Astrocyte (in vitro differentiated cells and primary cell): Measurements from ENCODE around the gene SVOPL. TPM values are rescaled to one million over a fixed set of nuclear protein-coding genes. Genes with fewer than 3 reads are reported as not detected.

Source experiments
- DNase-seq: peaks from one replicate; pipeline ENCODE4 v3.0.0-alpha.2; 2010; ENCODE audit warnings: low read depth
- FAIRE-seq: peaks from 2 replicates; lab custom pipeline; 2011; peaks lifted over from hg19 to GRCh38; lab: Jason Lieb, UNC
- H2AFZ ChIP-seq: 2 replicates; pipeline ENCODE4 v1.6.0; 2012; ENCODE audit warnings: low read depth, low read length, inconsistent platforms
- H3K27ac ChIP-seq: 2 replicates; pipeline ENCODE4 v1.5.1; 2011; ENCODE audit warnings: low read depth, low read length, inconsistent platforms
- H3K27me3 ChIP-seq: 2 replicates; pipeline ENCODE4 v1.6.0; 2011; ENCODE audit warnings: low read length, inconsistent platforms; ENCODE audit not compliant: insufficient read depth
- H3K36me3 ChIP-seq: 2 replicates; pipeline ENCODE4 v1.5.1; 2011; ENCODE audit warnings: low read length, inconsistent platforms; ENCODE audit not compliant: insufficient read depth
- H3K4me1 ChIP-seq: 2 replicates; pipeline ENCODE4 v1.5.1; 2011; ENCODE audit warnings: low read length, inconsistent platforms; ENCODE audit not compliant: insufficient read depth
- H3K4me2 ChIP-seq: 2 replicates; pipeline ENCODE4 v1.6.0; 2012; ENCODE audit warnings: low read length, inconsistent platforms
- H3K4me3 ChIP-seq: 2 replicates; pipeline ENCODE4 v1.5.1; 2011; ENCODE audit warnings: low read depth, mild to moderate bottlenecking, low read length, inconsistent platforms; ENCODE audit not compliant: insufficient read depth
- H3K79me2 ChIP-seq: 2 replicates; pipeline ENCODE4 v1.6.0; 2012; ENCODE audit warnings: mild to moderate bottlenecking, low read length, inconsistent platforms; ENCODE audit not compliant: insufficient read depth
- H3K9ac ChIP-seq: 2 replicates; pipeline ENCODE4 v1.6.0; 2012; ENCODE audit warnings: mild to moderate bottlenecking, low read length, inconsistent platforms
- H3K9me3 ChIP-seq: 2 replicates; pipeline ENCODE4 v1.5.1; 2012; ENCODE audit warnings: low read depth, mild to moderate bottlenecking, low read length, inconsistent platforms; ENCODE audit not compliant: insufficient read depth
- H4K20me1 ChIP-seq: 2 replicates; pipeline ENCODE4 v1.6.0; 2012; ENCODE audit warnings: low read length, inconsistent platforms; ENCODE audit not compliant: insufficient read depth
- H3K27ac Mint-ChIP-seq: one replicate; pipeline ENCODE4 v1.8.0; 2021; ENCODE audit warnings: mild to moderate bottlenecking, mixed read lengths; ENCODE audit not compliant: unreplicated experiment
- H3K27me3 Mint-ChIP-seq: one replicate; pipeline ENCODE4 v1.8.0; 2021; ENCODE audit warnings: low read depth, mixed read lengths; ENCODE audit not compliant: unreplicated experiment
- H3K36me3 Mint-ChIP-seq: one replicate; pipeline ENCODE4 v1.8.0; 2021; ENCODE audit warnings: low read depth, mixed read lengths; ENCODE audit not compliant: unreplicated experiment
- H3K4me1 Mint-ChIP-seq: one replicate; pipeline ENCODE4 v1.8.0; 2021; ENCODE audit warnings: low read depth, mixed read lengths; ENCODE audit not compliant: unreplicated experiment
- H3K4me3 Mint-ChIP-seq: one replicate; pipeline ENCODE4 v1.8.0; 2021; ENCODE audit warnings: mild to moderate bottlenecking, moderate library complexity, mixed read lengths; ENCODE audit not compliant: unreplicated experiment
- H3K9me3 Mint-ChIP-seq: one replicate; pipeline ENCODE4 v1.8.0; 2021; ENCODE audit warnings: mild to moderate bottlenecking, mixed read lengths; ENCODE audit not compliant: unreplicated experiment
- CTCF ChIP-seq: IDR thresholded peaks from 2 replicates; pipeline ENCODE4 v1.5.1; 2011; ENCODE audit warnings: low read depth, mild to moderate bottlenecking, inconsistent platforms, low read length, moderate library complexity; ENCODE audit not compliant: insufficient read depth
- EZH2 ChIP-seq: IDR thresholded peaks from 2 replicates; pipeline ENCODE4 v1.6.1; 2012; ENCODE audit warnings: mild to moderate bottlenecking, low read length, inconsistent platforms; ENCODE audit not compliant: insufficient read depth
- total RNA-seq: library from RNA; stranded (reverse); gene quantifications from 2 replicates; pipeline ENCODE4 v1.2.1, GENCODE V29; 2021

SVOPL gene
- total RNA-seq, 1 donor from 2014 or later, result 0.34 TPM

GRCh38 chr7:138569418-138569817, 131.7 kb downstream of the SVOPL start:
- no peak overlapping the region for H3K27ac Mint-ChIP-seq
- no peaks in the 10 kb centered on the region for H3K79me2 ChIP-seq
- no peak for DNase-seq
- H3K4me3 ChIP-seq, result no peak overlapping the region
- no peak overlapping the region for H3K27ac ChIP-seq
- H3K9ac ChIP-seq, result no peak overlapping the region
- TF ChIP-seq EZH2, result no peak
- TF ChIP-seq CTCF, result no peak
- H3K4me1 ChIP-seq, result no peaks in the 10 kb centered on the region
- peaks cover 15% of the 10 kb centered on the region for H3K9me3 ChIP-seq
- FAIRE-seq, result no peak
- H3K27me3 Mint-ChIP-seq, result no peaks in the 10 kb centered on the region
- no peak overlapping the region for H3K4me3 Mint-ChIP-seq
- H3K9me3 Mint-ChIP-seq, result peaks cover 11% of the 10 kb centered on the region
- H4K20me1 ChIP-seq, result no peaks in the 10 kb centered on the region
- H2AFZ ChIP-seq, result no peak overlapping the region
- H3K4me1 Mint-ChIP-seq, result peaks cover 4% of the 10 kb centered on the region
- no peak overlapping the region for H3K4me2 ChIP-seq
- peaks cover 20% of the 10 kb centered on the region for H3K36me3 ChIP-seq
- H3K27me3 ChIP-seq, result no peaks in the 10 kb centered on the region
- H3K36me3 Mint-ChIP-seq, result peaks cover 34% of the 10 kb centered on the region

DNA sequence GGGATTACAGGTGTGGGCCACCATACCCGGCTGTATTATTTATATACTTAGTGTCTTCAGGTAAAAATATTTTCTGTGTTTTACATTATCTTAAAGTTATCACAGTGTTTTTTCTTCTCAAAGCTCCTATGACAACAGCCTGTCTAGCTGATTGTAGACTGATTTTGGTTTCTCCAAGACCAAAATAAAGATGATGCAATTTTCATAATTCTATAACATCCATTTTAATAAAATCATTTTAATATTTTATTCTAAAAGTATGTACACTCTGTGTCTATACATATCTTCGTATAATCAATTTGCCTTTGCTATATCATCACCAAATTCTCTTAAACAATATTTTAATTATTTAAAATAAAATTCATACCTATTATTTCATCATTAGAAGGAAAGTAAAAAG, 132.5 kb downstream of the SVOPL start:
- H3K36me3 ChIP-seq, result peaks cover 20% of the 10 kb centered on the region

More for the DNA sequence above, 132.5 kb downstream of the SVOPL start:
- H3K36me3 Mint-ChIP-seq, result peaks cover 40% of the 10 kb centered on the region
- no peak for FAIRE-seq
- no peaks in the 10 kb centered on the region for H3K27me3 Mint-ChIP-seq
- Histone ChIP-seq H3K4me2 (no peak overlapping the region), H3K27ac (no peak overlapping the region), H3K9ac (no peak overlapping the region), H3K4me3 (no peak overlapping the region), H3K4me1 (no peaks in the 10 kb centered on the region), H4K20me1 (no peaks in the 10 kb centered on the region), H3K9me3 (peaks cover 19% of the 10 kb centered on the region), H3K27me3 (no peaks in the 10 kb centered on the region), H3K79me2 (no peaks in the 10 kb centered on the region), H2AFZ (no peak overlapping the region)
- DNase-seq, result no peak
- H3K9me3 Mint-ChIP-seq, result peaks cover 11% of the 10 kb centered on the region
- peaks cover 7% of the 10 kb centered on the region for H3K4me1 Mint-ChIP-seq
- H3K27ac Mint-ChIP-seq, result no peak overlapping the region
- no peak overlapping the region for H3K4me3 Mint-ChIP-seq
- no peak for TF ChIP-seq EZH2
- no peak for TF ChIP-seq CTCF
